ENCODE results near the gene NCOA5. TPM values are rescaled to one million over a fixed set of nuclear protein-coding genes. Genes with fewer than 3 reads are reported as not detected.

Gene NCOA5
- total and polyA plus RNA-seq, 9 of the 15 experiments (the other 6 are each of a cell fraction or from before 2014, with no cell fraction given) = 3.9 to 22.8 (median 13.8) TPM

DNA sequence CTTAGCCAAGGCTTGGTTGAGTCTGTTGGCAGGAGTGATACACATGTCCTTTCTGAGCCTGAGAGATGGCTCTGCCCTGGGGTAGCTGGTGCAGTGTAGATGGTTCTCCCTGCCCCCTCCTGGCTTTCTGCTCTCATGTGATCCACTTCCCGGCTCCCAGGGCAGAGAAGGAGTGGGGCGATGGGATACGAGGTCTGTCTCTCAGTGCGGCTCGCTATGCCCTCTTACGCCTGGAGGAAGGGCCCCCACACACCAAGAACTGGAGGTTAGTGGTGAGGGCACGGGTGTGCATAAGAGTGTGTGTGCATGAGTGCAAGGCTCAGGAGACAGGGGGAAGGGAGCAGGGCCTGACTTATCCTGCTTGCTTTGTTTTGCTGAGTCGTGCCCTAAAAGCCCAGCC is 41.9 kb downstream of the NCOA5 start (continued):
- no peak for TF ChIP-seq NFRKB (IDR thresholded peaks at IDR 0.05; ENCODE audit: low read depth)
- TF ChIP-seq MCM7 (IDR thresholded peaks at IDR 0.05) = no peak
- no peak for TF ChIP-seq ZNF274 (IDR thresholded peaks at IDR 0.05; ENCODE audit: borderline replicate concordance, low read depth, low read length)

DNA sequence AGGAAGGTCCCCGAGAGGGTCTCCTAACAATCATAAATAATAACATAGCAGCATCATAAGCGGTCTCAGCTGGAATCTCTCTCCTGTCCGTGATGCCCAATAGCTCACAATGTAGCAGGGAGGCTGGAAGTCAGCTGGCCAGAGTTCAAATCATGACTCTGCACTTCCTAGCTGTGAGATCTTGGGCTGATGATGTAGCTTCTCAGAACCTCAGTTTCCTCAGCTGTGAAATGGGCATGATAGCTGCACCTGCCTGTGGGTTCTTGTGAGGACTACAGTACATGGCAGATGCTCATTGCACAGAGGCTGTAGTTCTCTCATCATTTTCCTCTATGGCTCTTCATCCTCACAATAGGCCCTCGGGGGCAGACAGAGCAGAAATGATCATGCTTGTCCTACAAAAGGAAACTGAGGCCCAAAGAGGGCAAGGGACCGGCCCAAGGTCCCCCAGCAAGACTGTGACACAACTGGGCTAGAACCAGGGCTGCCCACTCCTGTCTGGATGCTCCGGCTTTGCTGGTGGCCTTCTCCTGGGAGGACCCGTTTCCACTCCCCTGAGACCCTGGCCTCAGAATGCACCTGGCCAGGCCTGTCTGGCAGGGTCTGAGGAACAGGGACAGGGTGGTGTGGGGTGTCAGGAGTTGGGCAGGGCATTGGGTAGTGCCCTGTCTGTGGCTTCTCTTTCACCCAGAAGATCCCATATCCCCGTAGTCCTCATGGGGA is 43.0 kb downstream of the NCOA5 start:
- Histone ChIP-seq H2AFZ (ENCODE audit: low read depth, low read length) (no peak overlapping the region), H4K20me1 (replicated peaks; ENCODE audit: control insufficient read depth, insufficient read depth, low read length) (peaks cover 11% of the 10 kb centered on the region), H3K9me1 (ENCODE audit: control insufficient read depth, insufficient read depth, low read length) (no peaks in the 10 kb centered on the region), H3K4me1 (replicated peaks in 1 of 2; ENCODE audit: control insufficient read depth in 2 of 2, insufficient read depth in 2 of 2, low read length in 2 of 2) (peaks cover 0 to 6% of the 10 kb centered on the region in 2 experiments; a peak in 3 of 5 replicates), H3K79me2 (ENCODE audit: control insufficient read depth, insufficient read depth, low read length) (no peaks in the 10 kb centered on the region), H3K27me3 (ENCODE audit: control insufficient read depth in 2 of 2, insufficient read depth in 2 of 2, low read length in 2 of 2) (peaks cover 0 to 27% of the 10 kb centered on the region in 2 experiments; a peak in 1 of 5 replicates), H3K36me3 (ENCODE audit: control insufficient read depth, insufficient read depth, low read length) (no peaks in the 10 kb centered on the region), H3K4me3 (no peak overlapping the region), H3K9me3 (replicated peaks; ENCODE audit: control insufficient read depth, insufficient read depth, low read depth, low read length) (no peaks in the 10 kb centered on the region), H3K4me2 (ENCODE audit: insufficient read depth, low read length) (no peak overlapping the region), H3K27ac (ENCODE audit: extremely low read depth, low read depth, low read length) (no peak overlapping the region), H3K9ac (ENCODE audit: insufficient read depth in 1 of 2, low read depth in 2 of 2, low read length in 2 of 2) (no peak overlapping the region)
- DNase-seq (ENCODE audit: extremely low read depth in 1 of 4, low spot score in 3 of 4) (no peak), FAIRE-seq (no peak), ATAC-seq (no peak)
- CTCF ChIA-PET (ENCODE audit: low intra/inter-chr PET ratio) = no interaction called here
- POLR2A ChIA-PET = no interaction called here
- BruUV-seq (replicated peaks) = no TSS peak
- in situ Hi-C loops (cut with MboI) = no loop called here
- WGBS (ENCODE audit: insufficient coverage, low coverage, missing lambda C conversion rate) = 2% methylated on average over 8 of the region's 8 CpGs
- intact Hi-C loops (cut with micrococcal nuclease) = no loop called here
- no peak for TF ChIP-seq ELF1 (tag; IDR thresholded peaks at IDR 0.05)
- no peak for TF ChIP-seq ZNF75A (CRISPR knock-in tag; IDR thresholded peaks at IDR 0.05)
- no peak for TF ChIP-seq ZZZ3 (IDR thresholded peaks at IDR 0.05)
- TF ChIP-seq MEF2A (IDR thresholded peaks at IDR 0.05; ENCODE audit: control insufficient read depth, low read depth, low read length) = no peak
- no peak for TF ChIP-seq ZFPM2 (CRISPR knock-in tag; IDR thresholded peaks at IDR 0.05)
- TF ChIP-seq, protein P1, sequence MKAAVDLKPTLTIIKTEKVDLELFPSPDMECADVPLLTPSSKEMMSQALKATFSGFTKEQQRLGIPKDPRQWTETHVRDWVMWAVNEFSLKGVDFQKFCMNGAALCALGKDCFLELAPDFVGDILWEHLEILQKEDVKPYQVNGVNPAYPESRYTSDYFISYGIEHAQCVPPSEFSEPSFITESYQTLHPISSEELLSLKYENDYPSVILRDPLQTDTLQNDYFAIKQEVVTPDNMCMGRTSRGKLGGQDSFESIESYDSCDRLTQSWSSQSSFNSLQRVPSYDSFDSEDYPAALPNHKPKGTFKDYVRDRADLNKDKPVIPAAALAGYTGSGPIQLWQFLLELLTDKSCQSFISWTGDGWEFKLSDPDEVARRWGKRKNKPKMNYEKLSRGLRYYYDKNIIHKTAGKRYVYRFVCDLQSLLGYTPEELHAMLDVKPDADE (conservative IDR thresholded peaks at IDR 0.05; ENCODE audit: control insufficient read depth, low read depth, low read length) = no peak
- no peak for TF ChIP-seq MED1 (CRISPR knock-in tag; IDR thresholded peaks at IDR 0.05; ENCODE audit: borderline replicate concordance)
- TF ChIP-seq, protein P2, sequence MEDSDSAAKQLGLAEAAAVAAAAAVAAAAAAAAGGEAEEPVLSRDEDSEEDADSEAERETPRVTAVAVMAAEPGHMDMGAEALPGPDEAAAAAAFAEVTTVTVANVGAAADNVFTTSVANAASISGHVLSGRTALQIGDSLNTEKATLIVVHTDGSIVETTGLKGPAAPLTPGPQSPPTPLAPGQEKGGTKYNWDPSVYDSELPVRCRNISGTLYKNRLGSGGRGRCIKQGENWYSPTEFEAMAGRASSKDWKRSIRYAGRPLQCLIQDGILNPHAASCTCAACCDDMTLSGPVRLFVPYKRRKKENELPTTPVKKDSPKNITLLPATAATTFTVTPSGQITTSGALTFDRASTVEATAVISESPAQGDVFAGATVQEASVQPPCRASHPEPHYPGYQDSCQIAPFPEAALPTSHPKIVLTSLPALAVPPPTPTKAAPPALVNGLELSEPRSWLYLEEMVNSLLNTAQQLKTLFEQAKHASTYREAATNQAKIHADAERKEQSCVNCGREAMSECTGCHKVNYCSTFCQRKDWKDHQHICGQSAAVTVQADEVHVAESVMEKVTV (CRISPR knock-in tag; IDR thresholded peaks at IDR 0.05) = no peak
- TF ChIP-seq SUPT5H (IDR thresholded peaks at IDR 0.05) = no peak
